ENCODE data around the gene RGS16. TPM values are rescaled to one million over a fixed set of nuclear protein-coding genes. Genes with fewer than 3 reads are reported as not detected.

The RGS16 gene
- total RNA-seq, 5 donors from 2014 or later (not counting 1 experiment from before 2014, with no cell fraction given), result 2.9 to 15.6 (median 4.6) TPM

DNA sequence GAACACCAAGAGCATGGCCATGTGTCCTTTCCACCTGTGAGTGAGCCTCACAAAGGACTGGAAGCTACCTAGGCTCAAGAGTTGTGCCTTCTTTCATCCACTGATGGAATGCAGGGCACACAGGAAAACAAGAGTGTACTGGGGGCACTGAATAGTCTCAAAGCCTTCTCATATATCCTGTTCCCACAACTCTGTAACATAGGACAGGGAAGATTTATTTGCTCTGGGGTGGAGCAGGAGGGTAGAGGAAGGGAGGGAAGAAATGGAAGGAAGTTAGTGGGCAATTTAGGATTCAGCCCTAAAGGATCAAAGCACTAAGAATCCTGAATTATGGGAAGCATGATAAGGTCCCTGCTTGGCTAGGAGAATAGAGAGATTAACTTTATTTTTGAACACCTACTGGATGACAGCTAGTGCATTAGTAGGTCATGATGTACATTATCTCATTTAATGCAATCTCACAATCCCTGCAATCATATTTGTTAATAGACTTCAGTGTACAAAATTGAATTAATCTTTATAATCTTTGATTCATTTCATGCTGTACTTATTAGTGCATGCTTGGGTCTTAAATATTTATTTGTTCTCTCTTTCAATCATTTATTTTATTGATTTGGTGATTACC lies 27.0 kb upstream of the RGS16 start:
- no peaks in the 10 kb centered on the region for H3K9me3 Mint-ChIP-seq
- peaks cover 13 to 15% of the 10 kb centered on the region in 2 experiments for H3K4me1 ChIP-seq (ENCODE audit: control insufficient read depth in 1 of 2, extremely low read depth in 1 of 2, insufficient read depth in 2 of 2, low read length in 2 of 2)
- no peak overlapping the region for H3K4me3 ChIP-seq (ENCODE audit: control insufficient read depth in 1 of 2, extremely low read depth in 1 of 2, low read length in 1 of 2)
- ChIA-PET POLR2A (interaction anchor here in 1 of 2 donors (0.5 kb wide), 1 partner anchor 19 kb away, joined by 6 read pairs; no protein-coding TSS in a partner anchor), CTCF (interaction anchor here in 1 of 2 donors (0.6 kb wide), 1 partner anchor 1261 kb away, joined by 3 read pairs; no protein-coding TSS in a partner anchor)
- no peak overlapping the region for H3K27ac Mint-ChIP-seq
- no peak overlapping the region for H3K4me3 Mint-ChIP-seq
- H3K4me1 Mint-ChIP-seq, result peaks cover 32 to 41% (median 38%) of the 10 kb centered on the region in 3 donors
- DNase-seq (no peak), ATAC-seq (replicated peaks in 1 of 4) (no peak)
- no peaks in the 10 kb centered on the region for H3K36me3 Mint-ChIP-seq
- H3K27me3 Mint-ChIP-seq, result peaks cover 0 to 1% of the 10 kb centered on the region in 2 donors
- H3K9me3 ChIP-seq, result no peaks in the 10 kb centered on the region
- peaks cover 0 to 10% of the 10 kb centered on the region in 2 experiments for H3K27me3 ChIP-seq (replicated peaks in 1 of 2; ENCODE audit: control insufficient read depth in 2 of 2, extremely low read depth in 1 of 2, insufficient read depth in 2 of 2, low read length in 1 of 2)
- no peaks in the 10 kb centered on the region for H3K36me3 ChIP-seq (ENCODE audit: control insufficient read depth in 2 of 2, extremely low read depth in 1 of 2, insufficient read depth in 1 of 2, low read length in 1 of 2)
- no peak overlapping the region for H3K27ac ChIP-seq (ENCODE audit: low read length)

DNA sequence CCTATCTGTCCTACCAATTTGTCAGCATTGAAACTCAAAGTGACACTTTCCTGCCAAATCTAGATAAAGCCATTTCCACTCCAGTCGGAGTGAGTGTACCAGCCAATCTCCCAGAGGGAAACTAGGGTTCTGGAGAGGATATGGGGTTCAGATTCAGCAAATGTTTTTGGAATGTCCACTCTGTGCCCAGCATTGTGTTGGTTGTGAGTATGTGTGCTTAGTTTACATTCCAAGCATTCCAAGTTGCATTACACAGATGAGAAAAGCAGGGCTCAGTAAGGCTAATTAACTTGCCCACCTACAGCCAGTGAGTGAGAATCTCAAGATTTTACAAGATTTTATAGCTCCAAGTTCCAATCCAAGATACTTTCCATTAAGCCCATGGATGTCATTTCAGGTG lies 26.4 kb upstream of the RGS16 start:
- no CpG with 5 or more reads among the region's 1 CpG for WGBS (ENCODE audit: insufficient coverage)
- CTCF ChIA-PET, result interaction anchor here in 1 of 2 donors (0.6 to 0.8 kb wide), 3 partner anchors 14 to 1262 kb away, joined by 3 to 4 read pairs (median 3); no protein-coding TSS in a partner anchor
- Mint-ChIP-seq H3K9me3 (no peaks in the 10 kb centered on the region), H3K4me1 (peaks cover 32 to 45% (median 39%) of the 10 kb centered on the region in 3 donors), H3K27ac (no peak overlapping the region), H3K27me3 (peaks cover 0 to 1% of the 10 kb centered on the region in 2 donors), H3K36me3 (no peaks in the 10 kb centered on the region), H3K4me3 (peak overlapping the region in 1 of 3 donors; percentile 44)
- no peak overlapping the region for H3K27ac ChIP-seq (ENCODE audit: low read length)
- H3K4me1 ChIP-seq (ENCODE audit: control insufficient read depth in 1 of 2, extremely low read depth in 1 of 2, insufficient read depth in 2 of 2, low read length in 2 of 2), result peaks cover 13 to 15% of the 10 kb centered on the region in 2 experiments
- H3K4me3 ChIP-seq (ENCODE audit: control insufficient read depth in 1 of 2, extremely low read depth in 1 of 2, low read length in 1 of 2), result no peak overlapping the region
- H3K27me3 ChIP-seq (replicated peaks in 1 of 2; ENCODE audit: control insufficient read depth in 2 of 2, extremely low read depth in 1 of 2, insufficient read depth in 2 of 2, low read length in 1 of 2), result peaks cover 0 to 10% of the 10 kb centered on the region in 2 experiments
- ATAC-seq (replicated peaks in 1 of 4), result no peak
- H3K9me3 ChIP-seq, result no peaks in the 10 kb centered on the region
- POLR2A ChIA-PET, result interaction anchor here in 1 of 2 donors (0.5 kb wide), 1 partner anchor 19 kb away, joined by 6 read pairs; no protein-coding TSS in a partner anchor
- DNase-seq, result no peak
- H3K36me3 ChIP-seq (ENCODE audit: control insufficient read depth in 2 of 2, extremely low read depth in 1 of 2, insufficient read depth in 1 of 2, low read length in 1 of 2), result no peaks in the 10 kb centered on the region

DNA sequence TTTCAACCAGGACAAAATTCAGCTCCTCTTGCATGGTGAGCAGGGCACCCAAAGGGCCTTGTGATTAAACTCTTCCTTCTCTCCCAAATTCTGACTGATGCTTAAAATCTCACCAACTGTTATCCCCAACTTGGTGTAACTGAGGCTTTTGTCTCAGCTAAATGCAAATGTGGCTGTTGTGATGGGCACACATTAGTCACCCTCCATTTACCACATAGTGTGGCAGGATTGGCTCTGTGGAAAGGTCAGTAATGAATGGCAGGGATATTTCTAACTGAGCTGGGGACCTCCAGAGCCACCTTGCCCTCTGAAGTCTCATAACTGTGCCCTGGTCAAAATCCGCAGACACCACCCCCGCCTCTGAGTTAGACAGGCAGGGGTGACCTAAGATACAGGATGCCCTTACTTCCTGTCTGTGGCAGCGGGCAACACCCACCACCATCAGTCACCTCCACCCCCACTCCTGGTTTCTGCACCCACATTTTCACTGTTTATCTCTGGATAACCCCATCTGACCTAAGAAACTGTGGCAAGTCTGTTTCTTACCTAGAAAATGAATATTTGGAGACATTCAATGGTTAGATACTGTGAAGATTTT lies 25.4 kb upstream of the RGS16 start:
- Mint-ChIP-seq H3K9me3 (no peaks in the 10 kb centered on the region), H3K4me1 (peaks cover 40 to 55% (median 49%) of the 10 kb centered on the region in 3 donors), H3K27ac (peak overlapping the region in 1 of 2 donors; percentile 7), H3K27me3 (peaks cover 0 to 1% of the 10 kb centered on the region in 2 donors), H3K4me3 (peak overlapping the region in 2 of 3 donors; percentile 10 to 44), H3K36me3 (no peaks in the 10 kb centered on the region)
- peak; percentile 79 to 89 (median 88) for ATAC-seq (replicated peaks in 1 of 4)
- no peak overlapping the region for H3K27ac ChIP-seq (ENCODE audit: low read length)
- POLR2A ChIA-PET, result no interaction called here
- WGBS (ENCODE audit: insufficient coverage), result 0% methylated on average over 1 of the region's 3 CpGs
- H3K4me1 ChIP-seq (ENCODE audit: control insufficient read depth in 1 of 2, extremely low read depth in 1 of 2, insufficient read depth in 2 of 2, low read length in 2 of 2), result peaks cover 13 to 17% of the 10 kb centered on the region in 2 experiments
- H3K36me3 ChIP-seq (ENCODE audit: control insufficient read depth in 2 of 2, extremely low read depth in 1 of 2, insufficient read depth in 1 of 2, low read length in 1 of 2), result no peaks in the 10 kb centered on the region
- H3K4me3 ChIP-seq (ENCODE audit: control insufficient read depth in 1 of 2, extremely low read depth in 1 of 2, low read length in 1 of 2), result no peak overlapping the region
- peaks cover 0 to 10% of the 10 kb centered on the region in 2 experiments for H3K27me3 ChIP-seq (replicated peaks in 1 of 2; ENCODE audit: control insufficient read depth in 2 of 2, extremely low read depth in 1 of 2, insufficient read depth in 2 of 2, low read length in 1 of 2)
- CTCF ChIA-PET, result interaction anchor here in 1 of 2 donors (0.6 to 1.7 kb wide), 4 partner anchors 9 to 33 kb away, joined by 3 to 7 read pairs (median 5); no protein-coding TSS in a partner anchor
- DNase-seq, result peak in 31 of 35 experiments; percentile 10 to 64 (median 34)
- no peaks in the 10 kb centered on the region for H3K9me3 ChIP-seq

DNA sequence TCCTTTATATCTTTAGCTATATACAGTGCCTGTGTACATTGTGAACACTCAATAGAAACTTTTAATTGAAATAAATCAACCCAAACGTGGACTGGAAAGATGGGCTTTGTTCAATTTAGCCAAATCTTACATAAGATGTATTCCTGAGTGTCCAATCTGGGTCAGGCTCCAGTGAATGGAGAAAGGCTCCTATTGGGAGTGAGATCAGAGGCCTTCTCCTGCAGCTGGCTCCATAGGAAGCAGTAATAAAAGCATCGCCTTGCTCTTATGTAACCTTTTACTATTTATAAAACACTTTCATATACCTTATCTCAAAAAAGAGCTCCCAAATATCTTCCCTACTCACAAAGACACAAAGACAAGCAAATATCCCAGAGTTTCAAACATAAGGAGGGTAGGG lies 24.9 kb upstream of the RGS16 start:
- ChIA-PET CTCF (interaction anchor here in 1 of 2 donors (1.0 to 1.7 kb wide), 2 partner anchors 9 to 26 kb away, joined by 6 to 7 read pairs; no protein-coding TSS in a partner anchor), POLR2A (interaction anchor here in 1 of 2 donors (0.5 kb wide), 1 partner anchor 569 kb away, joined by 5 read pairs; no protein-coding TSS in a partner anchor)
- H3K4me3 ChIP-seq (ENCODE audit: control insufficient read depth in 1 of 2, extremely low read depth in 1 of 2, low read length in 1 of 2), result no peak overlapping the region
- no peak overlapping the region for H3K27ac ChIP-seq (ENCODE audit: low read length)
- H3K36me3 Mint-ChIP-seq, result no peaks in the 10 kb centered on the region
- no peak for ATAC-seq (replicated peaks in 1 of 4)
- no peaks in the 10 kb centered on the region for H3K9me3 ChIP-seq
- peaks cover 43 to 58% (median 51%) of the 10 kb centered on the region in 3 donors for H3K4me1 Mint-ChIP-seq
- H3K9me3 Mint-ChIP-seq, result no peaks in the 10 kb centered on the region
- H3K4me3 Mint-ChIP-seq, result peak overlapping the region in 1 of 3 donors; percentile 44
- WGBS (ENCODE audit: insufficient coverage), result no CpG with 5 or more reads among the region's 2 CpGs
- peaks cover 0 to 5% of the 10 kb centered on the region in 2 experiments for H3K27me3 ChIP-seq (replicated peaks in 1 of 2; ENCODE audit: control insufficient read depth in 2 of 2, extremely low read depth in 1 of 2, insufficient read depth in 2 of 2, low read length in 1 of 2)
- H3K27me3 Mint-ChIP-seq, result peaks cover 0 to 1% of the 10 kb centered on the region in 2 donors
- no peak overlapping the region for H3K27ac Mint-ChIP-seq
- peaks cover 13 to 17% of the 10 kb centered on the region in 2 experiments for H3K4me1 ChIP-seq (ENCODE audit: control insufficient read depth in 1 of 2, extremely low read depth in 1 of 2, insufficient read depth in 2 of 2, low read length in 2 of 2)
- no peak for DNase-seq
- no peaks in the 10 kb centered on the region for H3K36me3 ChIP-seq (ENCODE audit: control insufficient read depth in 2 of 2, extremely low read depth in 1 of 2, insufficient read depth in 1 of 2, low read length in 1 of 2)

DNA sequence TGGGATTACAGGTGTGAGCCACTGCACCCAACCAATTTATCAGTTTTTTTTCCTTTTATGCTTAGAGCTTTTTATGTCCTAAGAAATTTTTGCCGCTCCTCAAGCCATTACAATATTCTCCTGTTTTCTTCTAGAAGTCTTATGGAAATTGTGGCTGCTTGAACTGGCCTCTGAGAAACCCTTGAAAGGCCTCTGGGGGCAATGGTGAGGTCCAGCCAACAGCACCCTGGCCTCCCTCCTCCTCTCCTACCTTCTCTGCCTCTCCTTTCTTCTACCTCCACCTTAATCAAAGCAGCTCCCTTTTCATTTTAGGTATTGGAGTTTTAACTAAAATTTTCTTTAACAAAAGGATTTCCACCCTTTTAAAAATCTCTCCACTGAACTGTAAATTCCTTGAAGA lies 24.5 kb upstream of the RGS16 start:
- ChIA-PET POLR2A (interaction anchor here in 1 of 2 donors (0.5 kb wide), 1 partner anchor 570 kb away, joined by 5 read pairs; no protein-coding TSS in a partner anchor), CTCF (interaction anchor here in 1 of 2 donors (0.5 to 1.7 kb wide), 3 partner anchors 8 to 26 kb away, joined by 5 to 7 read pairs (median 6); no protein-coding TSS in a partner anchor)
- no peaks in the 10 kb centered on the region for H3K36me3 ChIP-seq (ENCODE audit: control insufficient read depth in 2 of 2, extremely low read depth in 1 of 2, insufficient read depth in 1 of 2, low read length in 1 of 2)
- peaks cover 13 to 17% of the 10 kb centered on the region in 2 experiments for H3K4me1 ChIP-seq (ENCODE audit: control insufficient read depth in 1 of 2, extremely low read depth in 1 of 2, insufficient read depth in 2 of 2, low read length in 2 of 2)
- no peaks in the 10 kb centered on the region for H3K9me3 Mint-ChIP-seq
- DNase-seq (no peak), ATAC-seq (replicated peaks in 1 of 4) (no peak)
- peaks cover 0 to 1% of the 10 kb centered on the region in 2 donors for H3K27me3 Mint-ChIP-seq
- no peaks in the 10 kb centered on the region for H3K9me3 ChIP-seq
- peaks cover 0 to 4% of the 10 kb centered on the region in 2 experiments for H3K27me3 ChIP-seq (replicated peaks in 1 of 2; ENCODE audit: control insufficient read depth in 2 of 2, extremely low read depth in 1 of 2, insufficient read depth in 2 of 2, low read length in 1 of 2)
- no peak overlapping the region for H3K27ac ChIP-seq (ENCODE audit: low read length)
- WGBS (ENCODE audit: insufficient coverage), result no CpG with 5 or more reads among the region's 1 CpG
- H3K36me3 Mint-ChIP-seq, result no peaks in the 10 kb centered on the region
- H3K4me1 Mint-ChIP-seq, result peaks cover 43 to 58% (median 51%) of the 10 kb centered on the region in 3 donors
- H3K27ac Mint-ChIP-seq, result no peak overlapping the region
- H3K4me3 Mint-ChIP-seq, result no peak overlapping the region
- H3K4me3 ChIP-seq (ENCODE audit: control insufficient read depth in 1 of 2, extremely low read depth in 1 of 2, low read length in 1 of 2), result no peak overlapping the region

DNA sequence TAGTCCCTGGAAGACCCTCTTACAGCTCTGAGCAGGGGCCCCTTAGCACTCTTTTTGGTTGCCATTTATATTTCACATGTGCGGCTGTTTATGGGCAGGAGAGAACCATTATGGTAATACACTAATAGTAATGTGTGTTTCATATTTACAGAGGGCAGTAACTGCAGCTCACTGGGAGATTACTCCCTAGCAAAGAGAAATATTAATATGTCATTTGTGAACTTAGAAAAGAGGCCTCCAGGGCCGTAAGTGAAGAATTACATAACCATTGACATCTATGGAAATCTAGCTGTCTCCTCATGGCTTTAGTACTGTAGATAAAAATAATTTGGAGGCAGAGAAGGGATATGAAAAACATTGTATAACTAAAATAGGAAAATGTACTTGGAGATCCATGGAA lies 23.4 kb upstream of the RGS16 start:
- H3K27ac ChIP-seq (ENCODE audit: low read length), result no peak overlapping the region
- WGBS (ENCODE audit: insufficient coverage), result no CpG with 5 or more reads among the region's 2 CpGs
- ChIA-PET CTCF (interaction anchor here in 1 of 2 donors (0.6 kb wide), 1 partner anchor 35 kb away, joined by 3 read pairs; no protein-coding TSS in a partner anchor), POLR2A (interaction anchor here in 1 of 2 donors (0.7 kb wide), 1 partner anchor 24 kb away, joined by 3 read pairs; no protein-coding TSS in a partner anchor)
- H3K9me3 ChIP-seq, result no peaks in the 10 kb centered on the region
- no peaks in the 10 kb centered on the region for H3K36me3 ChIP-seq (ENCODE audit: control insufficient read depth in 2 of 2, extremely low read depth in 1 of 2, insufficient read depth in 1 of 2, low read length in 1 of 2)
- no peak overlapping the region for H3K27ac Mint-ChIP-seq
- H3K4me3 Mint-ChIP-seq, result no peak overlapping the region
- no peaks in the 10 kb centered on the region for H3K27me3 ChIP-seq (replicated peaks in 1 of 2; ENCODE audit: control insufficient read depth in 2 of 2, extremely low read depth in 1 of 2, insufficient read depth in 2 of 2, low read length in 1 of 2)
- H3K4me1 Mint-ChIP-seq, result peaks cover 39 to 61% (median 45%) of the 10 kb centered on the region in 3 donors
- DNase-seq (no peak), ATAC-seq (replicated peaks in 1 of 4) (no peak)
- no peaks in the 10 kb centered on the region for H3K36me3 Mint-ChIP-seq
- no peaks in the 10 kb centered on the region for H3K9me3 Mint-ChIP-seq
- peaks cover 13 to 17% of the 10 kb centered on the region in 2 experiments for H3K4me1 ChIP-seq (ENCODE audit: control insufficient read depth in 1 of 2, extremely low read depth in 1 of 2, insufficient read depth in 2 of 2, low read length in 2 of 2)
- H3K4me3 ChIP-seq (ENCODE audit: control insufficient read depth in 1 of 2, extremely low read depth in 1 of 2, low read length in 1 of 2), result no peak overlapping the region
- H3K27me3 Mint-ChIP-seq, result no peaks in the 10 kb centered on the region
